NCI-H460 (cell line): ENCODE measurements around the gene SRD5A1. TPM values are rescaled to one million over a fixed set of nuclear protein-coding genes. Genes with fewer than 3 reads are reported as not detected.
"Not testable (repeated sequence)": the region's sequence is repeated elsewhere in the genome, so short reads cannot be mapped to it uniquely, and the experiment has no call there.

Experiments used
- DNase-seq: peaks from one replicate; pipeline ENCODE4 v3.0.0-alpha.2; 2016; ENCODE audit warnings: low read depth; ENCODE audit errors: extremely low read depth
- total RNA-seq: library from RNA; depleted of rRNA; stranded (reverse); fragments of >200 nt; shearing (Covaris generic); gene quantifications from 2 replicates; pipeline ENCODE4 v1.2.3, GENCODE V29; 2014

SRD5A1 gene
- total RNA-seq, 1 experiment from 2014 or later, result 21.6 TPM

GRCh38 chr5:6638236-6638635 lies 5.0 kb downstream of the SRD5A1 start:
- DNase-seq, result no peak

DNA sequence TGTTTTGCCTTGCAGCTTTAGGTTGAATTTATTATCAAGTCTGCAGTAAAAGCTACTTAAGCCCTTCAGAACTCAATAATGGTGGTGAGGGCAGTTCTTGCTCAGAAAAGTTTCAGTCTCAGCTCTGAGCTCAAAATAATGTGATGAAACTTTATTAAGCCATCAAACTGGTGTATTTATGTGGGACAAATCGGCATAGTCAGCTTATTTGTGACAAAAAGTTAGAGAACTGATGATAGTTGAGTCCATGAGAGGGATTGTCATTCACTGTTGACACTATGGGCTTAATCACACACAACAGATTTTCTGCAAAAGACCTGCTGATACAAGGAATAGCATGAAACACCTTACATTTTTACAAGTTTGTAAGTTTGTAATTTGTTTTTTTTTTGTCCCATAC lies 9.4 kb downstream of the SRD5A1 start:
- DNase-seq, result no peak

- DNase-seq, result no peak
Measured at GRCh38 chr5:6644794-6645241, 11.6 kb downstream of the SRD5A1 start.

DNA sequence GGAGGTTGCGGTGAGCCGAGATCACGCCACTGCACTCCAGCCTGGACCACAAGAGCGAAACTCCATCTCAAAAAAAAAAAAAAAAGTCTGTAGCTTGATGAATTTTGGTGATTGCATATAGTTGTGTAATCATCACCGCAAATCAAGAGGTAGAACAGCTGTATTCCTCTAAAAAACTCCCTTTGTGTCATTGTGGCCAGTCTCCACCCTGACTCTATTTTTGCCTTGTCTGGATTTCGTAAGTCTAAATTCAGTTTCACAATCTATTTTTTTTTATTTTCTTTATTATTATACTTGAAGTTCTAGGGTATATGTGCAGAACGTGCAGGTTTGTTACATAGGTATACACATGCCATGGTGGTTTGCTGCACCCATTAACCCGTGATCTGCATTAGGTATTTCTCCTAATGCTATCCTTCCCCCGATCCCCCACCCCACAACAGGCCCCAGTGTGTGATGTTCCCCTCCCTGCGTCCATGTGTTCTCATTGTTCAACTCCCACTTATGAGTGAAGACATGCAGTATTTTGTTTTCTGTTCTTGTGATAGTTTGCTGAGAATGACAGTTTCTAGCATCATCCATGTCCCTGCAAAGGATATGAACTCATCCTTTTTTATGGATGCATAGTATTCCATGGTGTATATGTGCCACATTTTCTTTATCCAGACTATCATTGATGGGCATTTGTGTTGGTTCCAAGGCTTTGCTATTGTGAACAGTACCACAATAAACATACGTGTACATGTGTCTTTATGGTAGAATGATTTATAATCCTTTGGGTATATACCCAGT lies 12.5 kb downstream of the SRD5A1 start:
- not testable (repeated sequence) for DNase-seq

- no peak for DNase-seq
Measured at GRCh38 chr5:6649186-6649585, 15.9 kb downstream of the SRD5A1 start.

GRCh38 chr5:6649681-6650080 lies 16.4 kb downstream of the SRD5A1 start:
- no peak for DNase-seq

DNA sequence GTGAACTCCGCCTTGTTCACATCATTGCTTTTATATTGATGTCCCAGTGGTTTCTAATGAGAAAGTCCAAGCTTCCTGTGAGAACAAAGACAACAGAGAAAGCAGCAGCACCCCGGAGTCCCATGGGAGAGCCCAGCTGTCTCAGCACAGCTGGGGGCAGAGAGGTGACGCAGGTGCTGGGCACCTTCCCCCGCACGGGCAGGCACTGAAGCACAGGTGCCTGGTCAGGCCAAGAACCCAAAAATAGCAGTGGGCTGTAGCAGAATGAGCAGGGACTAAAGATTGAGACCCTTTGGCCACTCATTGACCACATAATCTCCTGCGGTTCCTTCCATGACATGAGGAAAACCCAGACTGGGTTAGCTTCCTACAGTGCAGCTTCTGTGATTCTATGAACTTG lies 18.8 kb downstream of the SRD5A1 start:
- no peak for DNase-seq

DNA sequence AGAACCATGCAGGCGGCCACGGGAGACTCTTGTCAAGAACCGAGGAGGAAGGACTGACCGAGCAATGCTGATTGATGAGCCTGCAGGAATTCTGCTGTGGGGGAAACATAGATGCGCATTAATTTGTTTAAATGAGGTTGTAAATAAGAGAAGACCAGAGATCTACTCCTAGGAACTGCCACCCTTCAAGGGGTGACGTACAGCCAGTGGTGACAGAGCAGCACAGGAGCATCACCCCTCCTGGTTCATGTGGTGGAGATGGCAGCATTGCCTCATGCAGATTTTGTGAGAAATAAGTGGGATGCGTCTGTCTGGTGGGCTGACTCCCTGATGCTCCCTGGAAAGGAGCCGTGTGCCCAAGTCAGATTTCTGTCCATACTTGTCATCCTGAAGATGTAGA lies 22.2 kb downstream of the SRD5A1 start:
- no peak for DNase-seq

DNA sequence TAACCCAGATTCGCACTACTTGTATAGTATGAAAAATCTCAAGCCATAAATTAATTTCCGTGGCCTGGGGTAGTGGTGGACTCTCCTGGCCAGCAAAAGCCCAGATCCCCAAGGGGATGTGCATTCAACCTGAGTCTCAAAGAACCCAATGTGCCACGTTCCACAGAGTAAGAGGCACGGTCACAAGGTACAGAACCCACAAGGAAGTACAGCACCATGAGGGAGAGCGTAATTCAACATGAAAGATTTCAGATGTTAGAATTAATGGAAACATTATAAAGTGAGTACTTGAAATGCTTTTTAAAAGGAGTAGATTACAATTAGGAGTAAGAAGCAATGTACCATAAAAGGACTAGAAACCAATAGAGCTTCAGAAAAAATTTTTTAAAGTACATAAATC lies 23.4 kb downstream of the SRD5A1 start:
- no peak for DNase-seq

DNA sequence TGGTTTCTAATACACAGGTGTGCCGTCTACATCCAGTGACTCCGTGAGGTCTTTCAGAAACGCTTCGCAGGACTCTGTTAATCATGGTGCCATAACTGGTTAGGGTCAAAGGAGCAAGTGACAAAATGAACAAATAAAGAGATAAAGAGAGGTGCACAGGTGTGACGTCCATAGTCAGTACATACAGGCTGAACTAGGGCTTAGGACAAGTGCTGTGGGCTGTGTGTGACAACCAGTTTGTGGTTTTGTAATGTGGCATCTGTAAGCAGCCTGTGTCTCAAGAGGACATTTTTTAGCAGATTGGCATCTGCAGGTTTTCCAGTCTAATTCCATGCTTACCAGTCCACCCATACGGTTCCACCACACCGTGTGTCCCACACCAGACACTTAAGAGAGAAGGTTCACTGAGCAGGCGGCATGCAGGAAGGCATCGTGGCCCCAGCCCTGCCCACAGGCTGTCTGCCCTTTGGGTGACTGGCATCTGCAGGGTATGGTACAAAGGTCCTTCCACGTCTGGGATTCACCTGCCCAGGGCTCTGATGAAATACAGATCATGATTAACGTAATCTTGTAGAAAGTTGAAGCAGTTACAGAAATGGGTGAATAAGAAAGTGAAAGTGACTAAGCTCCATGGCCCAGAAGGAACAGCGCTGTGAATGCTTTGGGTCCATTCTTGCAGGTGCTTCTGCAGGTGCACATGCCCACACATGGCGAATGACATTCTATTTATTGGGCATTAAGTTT lies 26.9 kb downstream of the SRD5A1 start:
- DNase-seq, result no peak

DNA sequence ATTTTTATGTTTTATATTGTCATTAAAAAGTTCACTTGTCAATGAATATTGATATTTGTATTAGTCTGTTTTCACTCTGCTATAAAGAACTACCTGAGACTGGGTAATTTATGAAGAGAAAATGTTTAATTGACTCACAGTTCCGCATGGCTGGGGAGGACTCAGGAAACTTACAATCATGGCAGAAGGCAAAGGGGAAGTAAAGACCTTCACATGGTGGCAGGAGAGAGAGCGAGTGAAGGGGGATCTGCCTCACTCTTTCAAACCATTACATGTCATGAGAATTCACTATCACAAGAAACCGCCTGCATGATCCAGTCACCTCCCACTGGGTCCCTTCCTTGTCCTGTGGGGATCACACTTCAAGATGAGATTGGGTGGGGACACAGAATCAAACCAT lies 27.4 kb downstream of the SRD5A1 start:
- no peak for DNase-seq

DNA sequence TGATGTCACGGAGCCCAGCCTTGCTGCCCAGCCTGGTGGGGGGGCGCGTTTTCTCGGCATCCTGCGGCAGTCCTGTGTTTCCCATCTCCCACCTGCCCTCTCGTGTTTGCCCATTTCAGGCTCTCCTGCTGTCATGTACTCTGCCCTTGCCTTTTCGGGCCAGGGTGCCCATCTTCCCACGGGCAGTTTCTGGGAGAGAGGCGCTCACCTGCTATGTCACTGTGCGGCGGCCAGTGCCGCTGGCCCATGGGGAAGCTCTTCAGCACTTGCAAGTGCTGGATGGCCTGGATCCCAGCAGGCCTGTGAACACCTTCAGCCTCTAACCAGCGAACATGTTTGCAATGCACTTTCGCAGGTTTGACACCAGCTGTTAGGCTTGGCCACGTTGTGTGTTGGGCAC lies 33.5 kb downstream of the SRD5A1 start:
- DNase-seq, result no peak

- no peak for DNase-seq
Measured at GRCh38 chr5:6667648-6668047, 34.4 kb downstream of the SRD5A1 start.

GRCh38 chr5:6668717-6669116 lies 35.5 kb downstream of the SRD5A1 start:
- not testable (repeated sequence) for DNase-seq

GRCh38 chr5:6673031-6673430 lies 39.8 kb downstream of the SRD5A1 start:
- DNase-seq, result no peak

- DNase-seq, result no peak
Measured at GRCh38 chr5:6673963-6674362, 40.7 kb downstream of the SRD5A1 start.

DNA sequence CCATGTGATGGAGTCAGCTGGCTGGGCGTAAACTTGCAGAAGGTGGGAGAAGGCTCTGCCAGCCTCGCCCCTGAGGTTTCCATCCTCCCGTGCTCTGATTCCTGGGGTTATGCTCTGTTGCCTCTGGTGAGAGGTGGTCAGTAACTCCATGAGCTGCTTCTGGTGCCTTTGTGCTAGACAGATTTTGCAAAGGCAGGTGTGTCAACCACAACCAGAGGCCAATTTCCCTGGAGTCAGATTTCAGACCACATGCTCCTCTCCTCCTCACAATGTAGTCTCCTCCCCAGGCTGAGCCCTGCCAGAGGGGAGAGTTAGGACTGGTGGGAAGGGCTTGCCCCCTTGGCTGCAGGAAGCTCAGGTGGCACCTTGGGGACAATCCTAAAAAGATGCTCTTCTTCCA lies 41.2 kb downstream of the SRD5A1 start:
- DNase-seq, result no peak

DNA sequence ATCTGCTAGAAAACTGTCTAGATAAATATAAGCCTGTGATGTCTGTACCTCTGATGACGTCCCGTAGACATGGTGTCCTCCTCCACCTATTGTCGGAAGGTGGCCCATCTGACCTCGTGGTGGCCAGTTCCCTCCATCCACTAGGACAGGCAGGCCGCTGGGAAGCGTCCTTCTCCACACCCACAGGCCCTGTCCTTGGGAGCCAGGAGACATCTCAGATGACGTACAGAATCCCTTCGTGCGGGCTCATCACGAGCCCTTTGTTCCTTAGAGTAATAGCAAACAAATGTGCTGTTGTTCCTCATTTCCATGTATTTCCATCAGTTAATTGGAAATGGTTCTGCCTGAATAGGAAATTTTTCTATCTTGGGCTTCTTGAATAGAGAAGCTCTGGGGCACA lies 41.6 kb downstream of the SRD5A1 start:
- no peak for DNase-seq

DNA sequence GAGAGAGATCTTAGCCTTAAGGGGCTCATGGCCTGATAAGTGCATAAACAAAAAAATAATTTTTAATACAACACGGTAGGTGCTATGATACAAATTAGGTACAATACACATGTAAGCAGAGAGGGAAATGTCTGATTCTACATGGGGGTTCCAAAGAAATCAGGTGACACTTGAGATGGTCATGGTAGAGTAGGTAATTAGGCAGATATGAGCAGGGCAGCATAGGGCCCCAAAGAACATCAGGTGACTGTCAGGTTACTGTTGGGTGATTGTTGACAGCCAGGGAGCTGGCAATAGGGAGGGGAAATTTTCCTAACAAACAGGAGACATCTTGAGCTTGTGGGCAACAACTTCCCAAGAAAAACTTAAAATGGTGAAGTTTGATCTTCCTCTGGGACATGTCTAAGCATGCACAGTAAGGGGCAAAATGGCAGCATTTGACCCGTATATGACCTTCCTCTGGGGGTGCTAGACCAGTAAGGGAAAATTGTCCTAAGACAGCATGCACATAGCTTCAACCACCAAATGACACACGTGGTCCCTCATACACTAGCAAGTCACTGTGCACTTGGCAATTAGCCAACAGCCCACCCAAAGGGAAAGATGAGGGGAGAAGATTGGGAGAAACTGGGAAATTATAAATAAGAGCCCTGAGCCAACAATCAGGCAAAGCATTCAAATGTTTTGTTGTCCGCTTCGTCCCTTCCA lies 42.7 kb downstream of the SRD5A1 start:
- no peak for DNase-seq

DNA sequence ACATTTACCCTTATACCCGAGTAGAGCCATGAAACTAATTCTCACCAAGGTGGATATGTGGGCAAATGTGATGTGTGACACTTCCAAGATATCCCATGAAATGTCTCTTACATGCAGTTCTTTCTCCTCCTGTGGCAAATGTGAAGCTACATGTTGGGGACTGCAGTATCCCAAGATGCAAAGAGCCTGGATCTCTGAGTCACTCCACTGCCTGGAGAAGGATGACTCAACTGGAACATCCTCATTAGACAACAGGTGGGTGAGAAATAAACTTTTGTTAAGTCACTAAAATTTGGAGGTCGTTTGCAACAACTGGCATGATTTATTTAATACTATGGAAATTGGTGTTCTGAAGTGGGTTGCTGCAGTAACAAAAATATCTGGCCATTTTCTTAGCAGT lies 43.5 kb downstream of the SRD5A1 start:
- DNase-seq, result no peak

DNA sequence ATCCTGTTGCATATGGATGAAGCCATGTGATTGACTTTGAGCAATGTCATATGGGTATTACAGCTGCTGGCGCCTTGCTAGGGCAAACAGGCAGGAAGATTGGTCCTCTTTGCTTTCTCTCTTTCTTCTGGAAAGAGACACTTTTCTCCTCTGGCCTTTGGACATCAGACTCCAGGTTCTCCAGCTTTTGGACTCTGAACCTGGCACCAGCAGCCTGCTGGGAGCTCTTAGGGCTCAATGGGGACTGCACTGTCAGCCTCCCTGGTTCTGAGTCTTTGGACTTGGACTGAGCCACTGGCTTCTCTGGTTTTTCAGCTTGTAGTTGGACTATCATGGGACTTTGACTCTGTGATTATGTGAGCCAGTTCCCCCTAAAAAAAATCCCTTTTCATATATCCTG lies 45.1 kb downstream of the SRD5A1 start:
- no peak for DNase-seq

DNA sequence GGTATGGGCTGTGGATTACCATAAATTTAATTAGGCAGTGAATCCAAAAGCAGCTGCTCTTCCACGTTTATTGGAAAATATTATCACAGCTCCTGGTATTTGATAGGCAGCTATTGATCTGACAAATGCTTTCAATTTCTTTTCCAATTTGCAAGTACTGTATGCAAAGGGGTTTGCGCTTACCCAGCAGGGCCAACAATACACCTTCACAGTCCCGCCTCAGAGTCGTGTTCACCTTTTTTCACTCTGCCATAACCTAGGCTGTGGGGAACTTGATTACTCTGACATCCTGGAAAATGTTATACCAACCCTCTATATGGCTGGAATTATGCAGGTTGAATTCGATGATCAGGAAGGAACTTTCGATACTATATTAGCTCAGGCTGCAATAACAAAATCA lies 47.7 kb downstream of the SRD5A1 start:
- DNase-seq, result no peak
